HEK293 (cell line): ENCODE data around the gene CHID1.
A peak's percentile ranks its signal among the peaks of the same experiment; 100 is the strongest.

Source experiments
- GLIS2 ChIP-seq: fragments of 450-650 bp; formaldehyde crosslinking; IDR thresholded peaks from 2 replicates; pipeline ENCODE4 v1.5.1; 2016; ENCODE audit warnings: missing biosample characterization, missing genetic modification characterization
- INSM2 ChIP-seq: fragments of 450-650 bp; formaldehyde crosslinking; IDR thresholded peaks from 2 replicates; pipeline ENCODE4 v1.5.1; 2016; ENCODE audit warnings: missing biosample characterization, missing genetic modification characterization
- MEIS1 ChIP-seq: sonication (generic); formaldehyde crosslinking; IDR thresholded peaks from 2 replicates; pipeline ENCODE4 v1.8.1; 2022; ENCODE audit warnings: missing genetic modification reagents, mild to moderate bottlenecking, borderline replicate concordance
- MZF1 ChIP-seq: fragments of 450-650 bp; formaldehyde crosslinking; IDR thresholded peaks from 2 replicates; pipeline ENCODE4 v1.5.1; 2017; ENCODE audit warnings: missing biosample characterization, missing genetic modification characterization, borderline replicate concordance
- PBX3 ChIP-seq: sonication (generic); formaldehyde crosslinking; IDR thresholded peaks from 2 replicates; pipeline ENCODE4 v1.8.1; 2022; ENCODE audit warnings: mild to moderate bottlenecking, moderate library complexity, missing genetic modification reagents
- SP2 ChIP-seq: fragments of 450-650 bp; formaldehyde crosslinking; IDR thresholded peaks from 2 replicates; pipeline ENCODE4 v1.5.1; 2016; ENCODE audit warnings: missing biosample characterization, missing genetic modification characterization
- TCF7L2 ChIP-seq: IDR thresholded peaks from 2 replicates; pipeline ENCODE4 v1.6.1; 2011; ENCODE audit warnings: low read depth, mild to moderate bottlenecking, inconsistent platforms, low read length, moderate library complexity, borderline replicate concordance
- ZBTB20 ChIP-seq: fragments of 450-650 bp; formaldehyde crosslinking; IDR thresholded peaks from 2 replicates; pipeline ENCODE4 v1.5.1; 2016; ENCODE audit warnings: missing biosample characterization, missing genetic modification characterization
- ZFP37 ChIP-seq: fragments of 450-650 bp; formaldehyde crosslinking; IDR thresholded peaks from 2 replicates; pipeline ENCODE4 v1.5.1; 2016; ENCODE audit warnings: missing biosample characterization, missing genetic modification characterization
- ZIC2 ChIP-seq: fragments of 450-650 bp; formaldehyde crosslinking; IDR thresholded peaks from 2 replicates; pipeline ENCODE4 v1.5.1; 2016; ENCODE audit warnings: missing biosample characterization, missing genetic modification characterization
- ZNF121 ChIP-seq: fragments of 450-650 bp; formaldehyde crosslinking; IDR thresholded peaks from 2 replicates; pipeline ENCODE4 v1.5.1; 2016; ENCODE audit warnings: missing biosample characterization, missing genetic modification characterization
- ZNF155 ChIP-seq: fragments of 450-650 bp; formaldehyde crosslinking; IDR thresholded peaks from 2 replicates; pipeline ENCODE4 v1.5.1; 2016; ENCODE audit warnings: missing biosample characterization, missing genetic modification characterization
- ZNF16 ChIP-seq: fragments of 450-650 bp; formaldehyde crosslinking; IDR thresholded peaks from 2 replicates; pipeline ENCODE4 v1.5.1; 2016; ENCODE audit warnings: low read depth, missing biosample characterization, missing genetic modification characterization
- ZNF19 ChIP-seq: fragments of 450-650 bp; formaldehyde crosslinking; IDR thresholded peaks from 2 replicates; pipeline ENCODE4; 2016; ENCODE audit warnings: missing biosample characterization, missing genetic modification characterization, low read depth
- ZNF214 ChIP-seq: fragments of 450-650 bp; formaldehyde crosslinking; IDR thresholded peaks from 2 replicates; pipeline ENCODE4 v1.5.1; 2017; ENCODE audit warnings: missing biosample characterization, mild to moderate bottlenecking, missing genetic modification characterization, borderline replicate concordance
- ZNF335 ChIP-seq: fragments of 450-650 bp; formaldehyde crosslinking; conservative IDR thresholded peaks from 2 replicates; pipeline ENCODE4 v1.5.1; 2016; ENCODE audit warnings: missing biosample characterization, missing genetic modification characterization
- ZNF391 ChIP-seq: fragments of 450-650 bp; formaldehyde crosslinking; IDR thresholded peaks from 2 replicates; pipeline ENCODE4 v1.5.1; 2016; ENCODE audit warnings: low read depth, missing biosample characterization, missing genetic modification characterization, borderline replicate concordance
- ZNF555 ChIP-seq: fragments of 450-650 bp; formaldehyde crosslinking; conservative IDR thresholded peaks from 2 replicates; pipeline ENCODE4 v1.5.1; 2017; ENCODE audit warnings: missing biosample characterization, mild to moderate bottlenecking, missing genetic modification characterization, inconsistent platforms
- ZNF571 ChIP-seq: fragments of 450-650 bp; formaldehyde crosslinking; IDR thresholded peaks from 2 replicates; pipeline ENCODE4 v1.5.0; 2017; ENCODE audit warnings: missing biosample characterization, missing genetic modification characterization
- ZNF596 ChIP-seq: fragments of 450-650 bp; IDR thresholded peaks from 2 replicates; pipeline ENCODE4 v1.5.0; 2018; ENCODE audit warnings: missing biosample characterization, mild to moderate bottlenecking, missing genetic modification characterization, moderate library complexity
- ZNF600 ChIP-seq: fragments of 450-650 bp; formaldehyde crosslinking; IDR thresholded peaks from 2 replicates; pipeline ENCODE4 v1.5.1; 2016; ENCODE audit warnings: missing biosample characterization, missing genetic modification characterization
- ZNF610 ChIP-seq: fragments of 450-650 bp; formaldehyde crosslinking; IDR thresholded peaks from 2 replicates; pipeline ENCODE4 v1.5.1; 2016; ENCODE audit warnings: missing biosample characterization, missing genetic modification characterization, borderline replicate concordance
- ZNF645 ChIP-seq: fragments of 450-650 bp; formaldehyde crosslinking; IDR thresholded peaks from 2 replicates; pipeline ENCODE4; 2016; ENCODE audit warnings: missing biosample characterization, missing genetic modification characterization
- ZNF654 ChIP-seq: fragments of 450-650 bp; formaldehyde crosslinking; IDR thresholded peaks from 2 replicates; pipeline ENCODE4 v1.5.1; 2016; ENCODE audit warnings: low read depth, missing biosample characterization, missing genetic modification characterization
- ZNF660 ChIP-seq: fragments of 450-650 bp; IDR thresholded peaks from 2 replicates; pipeline ENCODE4 v1.5.1; 2018; ENCODE audit warnings: missing biosample characterization, mild to moderate bottlenecking, missing genetic modification characterization
- ZNF843 ChIP-seq: fragments of 450-650 bp; formaldehyde crosslinking; IDR thresholded peaks from 2 replicates; pipeline ENCODE4 v1.5.1; 2016; ENCODE audit warnings: missing biosample characterization, missing genetic modification characterization
- ZXDB ChIP-seq: fragments of 450-650 bp; formaldehyde crosslinking; IDR thresholded peaks from 2 replicates; pipeline ENCODE4 v1.5.1; 2016; ENCODE audit warnings: missing biosample characterization, missing genetic modification characterization
- TF ChIP-seq, protein P1 (sequence below): fragments of 450-650 bp; formaldehyde crosslinking; IDR thresholded peaks from 2 replicates; pipeline ENCODE4 v1.5.1; 2017; ENCODE audit warnings: missing biosample characterization, missing genetic modification characterization
- TF ChIP-seq, protein P2 (sequence below): fragments of 450-650 bp; IDR thresholded peaks from 2 replicates; pipeline ENCODE4 v1.5.1; 2018; ENCODE audit warnings: missing biosample characterization, missing genetic modification characterization
- TF ChIP-seq, protein P3 (sequence below): fragments of 450-650 bp; formaldehyde crosslinking; IDR thresholded peaks from 2 replicates; pipeline ENCODE4 v1.5.1; 2016; ENCODE audit warnings: missing biosample characterization, missing genetic modification characterization
- TF ChIP-seq, protein P4 (sequence below): fragments of 450-650 bp; formaldehyde crosslinking; IDR thresholded peaks from 2 replicates; pipeline ENCODE4 v1.5.1; 2016; ENCODE audit warnings: missing biosample characterization, missing genetic modification characterization

Gene CHID1

DNA sequence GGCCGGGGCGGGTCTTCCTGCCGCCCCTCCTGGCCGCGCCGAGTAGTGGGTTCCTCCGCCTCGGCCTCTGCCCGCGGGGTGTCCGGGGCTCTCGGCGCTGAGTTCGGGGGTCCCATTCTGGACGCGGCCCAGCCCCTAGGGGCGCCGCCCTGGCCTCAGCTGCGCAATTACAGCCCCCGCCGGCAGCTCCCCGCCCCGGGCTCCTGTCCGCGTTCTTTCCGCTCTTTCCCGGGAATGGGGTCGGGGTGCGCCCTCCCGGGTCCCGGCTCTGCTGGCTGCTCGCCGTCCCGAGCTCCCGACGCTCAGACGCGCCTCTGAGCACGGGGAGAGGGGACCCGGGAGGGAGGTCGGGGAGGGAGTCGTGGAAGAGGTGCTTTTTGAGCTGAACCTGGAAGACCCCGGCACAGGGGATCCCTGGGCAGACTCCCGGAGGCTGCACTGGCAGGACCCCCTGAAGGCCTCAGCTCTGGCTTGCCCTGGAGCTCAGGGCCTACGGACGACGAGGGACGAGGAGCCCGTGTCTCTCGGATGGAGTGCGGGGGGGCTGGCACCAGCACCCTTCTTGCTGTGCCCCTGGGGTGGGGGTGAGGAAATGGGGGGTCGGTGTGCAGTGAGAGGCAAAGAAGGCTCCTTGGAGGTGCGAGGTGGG lies 67.4 kb downstream of the CHID1 start (continued):
- no peak for TF ChIP-seq MZF1 (tag by site-specific recombination)
- TF ChIP-seq, protein P1, sequence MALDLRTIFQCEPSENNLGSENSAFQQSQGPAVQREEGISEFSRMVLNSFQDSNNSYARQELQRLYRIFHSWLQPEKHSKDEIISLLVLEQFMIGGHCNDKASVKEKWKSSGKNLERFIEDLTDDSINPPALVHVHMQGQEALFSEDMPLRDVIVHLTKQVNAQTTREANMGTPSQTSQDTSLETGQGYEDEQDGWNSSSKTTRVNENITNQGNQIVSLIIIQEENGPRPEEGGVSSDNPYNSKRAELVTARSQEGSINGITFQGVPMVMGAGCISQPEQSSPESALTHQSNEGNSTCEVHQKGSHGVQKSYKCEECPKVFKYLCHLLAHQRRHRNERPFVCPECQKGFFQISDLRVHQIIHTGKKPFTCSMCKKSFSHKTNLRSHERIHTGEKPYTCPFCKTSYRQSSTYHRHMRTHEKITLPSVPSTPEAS (tag by site-specific recombination) = no peak
- TF ChIP-seq PBX3 (CRISPR knock-in tag) = no peak
- TF ChIP-seq, protein P2, sequence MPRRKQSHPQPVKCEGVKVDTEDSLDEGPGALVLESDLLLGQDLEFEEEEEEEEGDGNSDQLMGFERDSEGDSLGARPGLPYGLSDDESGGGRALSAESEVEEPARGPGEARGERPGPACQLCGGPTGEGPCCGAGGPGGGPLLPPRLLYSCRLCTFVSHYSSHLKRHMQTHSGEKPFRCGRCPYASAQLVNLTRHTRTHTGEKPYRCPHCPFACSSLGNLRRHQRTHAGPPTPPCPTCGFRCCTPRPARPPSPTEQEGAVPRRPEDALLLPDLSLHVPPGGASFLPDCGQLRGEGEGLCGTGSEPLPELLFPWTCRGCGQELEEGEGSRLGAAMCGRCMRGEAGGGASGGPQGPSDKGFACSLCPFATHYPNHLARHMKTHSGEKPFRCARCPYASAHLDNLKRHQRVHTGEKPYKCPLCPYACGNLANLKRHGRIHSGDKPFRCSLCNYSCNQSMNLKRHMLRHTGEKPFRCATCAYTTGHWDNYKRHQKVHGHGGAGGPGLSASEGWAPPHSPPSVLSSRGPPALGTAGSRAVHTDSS (tag by site-specific recombination) = no peak
- TF ChIP-seq ZNF19 (tag by site-specific recombination) = no peak
- no peak for TF ChIP-seq ZNF610 (tag by site-specific recombination)
- TF ChIP-seq MEIS1 (CRISPR knock-in tag) = no peak
- TF ChIP-seq, protein P3, sequence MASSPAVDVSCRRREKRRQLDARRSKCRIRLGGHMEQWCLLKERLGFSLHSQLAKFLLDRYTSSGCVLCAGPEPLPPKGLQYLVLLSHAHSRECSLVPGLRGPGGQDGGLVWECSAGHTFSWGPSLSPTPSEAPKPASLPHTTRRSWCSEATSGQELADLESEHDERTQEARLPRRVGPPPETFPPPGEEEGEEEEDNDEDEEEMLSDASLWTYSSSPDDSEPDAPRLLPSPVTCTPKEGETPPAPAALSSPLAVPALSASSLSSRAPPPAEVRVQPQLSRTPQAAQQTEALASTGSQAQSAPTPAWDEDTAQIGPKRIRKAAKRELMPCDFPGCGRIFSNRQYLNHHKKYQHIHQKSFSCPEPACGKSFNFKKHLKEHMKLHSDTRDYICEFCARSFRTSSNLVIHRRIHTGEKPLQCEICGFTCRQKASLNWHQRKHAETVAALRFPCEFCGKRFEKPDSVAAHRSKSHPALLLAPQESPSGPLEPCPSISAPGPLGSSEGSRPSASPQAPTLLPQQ (tag by site-specific recombination) = no peak
- TF ChIP-seq ZNF16 (tag by site-specific recombination) = no peak
- no peak for TF ChIP-seq ZNF214 (tag by site-specific recombination)
- TF ChIP-seq ZIC2 (tag by site-specific recombination) = 0 out of 2 replicates have a peak, but pooled peaks have one; percentile 10
- TF ChIP-seq ZNF660 (tag by site-specific recombination) = no peak
- no peak for TF ChIP-seq ZNF391 (tag by site-specific recombination)
- no peak for TF ChIP-seq INSM2 (tag by site-specific recombination)
- peak; percentile 49 for TF ChIP-seq GLIS2
- TF ChIP-seq, protein P4, sequence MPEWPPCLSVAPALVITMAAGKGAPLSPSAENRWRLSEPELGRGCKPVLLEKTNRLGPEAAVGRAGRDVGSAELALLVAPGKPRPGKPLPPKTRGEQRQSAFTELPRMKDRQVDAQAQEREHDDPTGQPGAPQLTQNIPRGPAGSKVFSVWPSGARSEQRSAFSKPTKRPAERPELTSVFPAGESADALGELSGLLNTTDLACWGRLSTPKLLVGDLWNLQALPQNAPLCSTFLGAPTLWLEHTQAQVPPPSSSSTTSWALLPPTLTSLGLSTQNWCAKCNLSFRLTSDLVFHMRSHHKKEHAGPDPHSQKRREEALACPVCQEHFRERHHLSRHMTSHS (tag by site-specific recombination) = no peak
- no peak for TF ChIP-seq ZXDB (tag by site-specific recombination)
- TF ChIP-seq ZBTB20 (tag by site-specific recombination) = peak; percentile 77
- no peak for TF ChIP-seq ZNF600 (tag by site-specific recombination)
- no peak for TF ChIP-seq ZNF121 (tag by site-specific recombination)
- no peak for TF ChIP-seq ZNF596 (tag by site-specific recombination)
- no peak for TF ChIP-seq TCF7L2
- no peak for TF ChIP-seq ZNF654 (tag by site-specific recombination)
- TF ChIP-seq ZNF571 = no peak
- no peak for TF ChIP-seq ZFP37
- no peak for TF ChIP-seq ZNF843
- TF ChIP-seq ZNF555 (tag by site-specific recombination) = no peak
- no peak for TF ChIP-seq SP2 (tag by site-specific recombination)
- no peak for TF ChIP-seq ZNF645 (tag by site-specific recombination)
- TF ChIP-seq ZNF155 (tag by site-specific recombination) = no peak
- peak; percentile 44 for TF ChIP-seq ZNF335 (tag by site-specific recombination)
